ENCODE measurements around the gene PATL1. TPM values are rescaled to one million over a fixed set of nuclear protein-coding genes. Genes with fewer than 3 reads are reported as not detected.

PATL1 gene
- total and polyA plus RNA-seq, 2 of the 8 experiments (the other 6 are each of a cell fraction or from before 2014, with no cell fraction given), result 30.4 to 33.4 TPM

DNA sequence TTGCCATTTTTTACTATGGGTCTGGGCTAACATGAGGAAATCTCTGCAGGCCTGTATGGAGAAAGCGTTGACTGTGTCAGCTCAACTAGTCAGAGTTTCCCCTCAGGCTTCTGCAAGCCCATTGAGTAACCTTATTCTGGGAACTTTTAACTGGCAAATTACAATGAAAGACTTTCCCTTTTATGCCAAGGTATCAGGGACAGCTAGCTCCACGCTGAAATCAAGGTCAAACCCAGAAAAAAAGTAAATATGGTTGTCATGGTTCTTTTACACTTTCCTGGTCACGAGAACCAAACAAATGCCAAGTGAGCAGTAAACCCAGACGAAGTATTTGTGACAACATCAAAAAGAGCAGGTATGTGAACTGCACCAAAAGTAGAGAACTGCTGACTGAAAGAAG, 67.0 kb downstream of the PATL1 start:
- no peak overlapping the region for H3K4ac ChIP-seq (replicated peaks; ENCODE audit: insufficient read length, low read depth, low read length)
- peaks cover 20 to 59% (median 48%) of the 10 kb centered on the region in 4 experiments for H3K36me3 ChIP-seq (ENCODE audit: control insufficient read depth in 2 of 4, insufficient read depth in 4 of 4, low read length in 3 of 4)
- H2AFZ ChIP-seq (ENCODE audit: low read length), result no peak overlapping the region
- H3K4me3 ChIP-seq (ENCODE audit: extremely low read depth in 1 of 4, insufficient read depth in 2 of 4, low read depth in 3 of 4, low read length in 4 of 4), result no peak overlapping the region
- no peak overlapping the region for H4K91ac ChIP-seq (replicated peaks; ENCODE audit: insufficient read length, low read length)
- FAIRE-seq (no peak), DNase-seq (ENCODE audit: low read depth in 1 of 2, low spot score in 2 of 2) (no peak)
- no peak overlapping the region for H3K56ac ChIP-seq (replicated peaks; ENCODE audit: insufficient read length, low read depth, low read length)
- TF ChIP-seq RBBP5 (IDR thresholded peaks at IDR 0.05; ENCODE audit: borderline replicate concordance, low read depth, low read length) (no peak), JUND (IDR thresholded peaks at IDR 0.05; ENCODE audit: low read length) (no peak), HDAC2 (IDR thresholded peaks at IDR 0.05; ENCODE audit: borderline replicate concordance in 1 of 2, low read depth in 2 of 2, low read length in 2 of 2) (no peak), CBX8 (IDR thresholded peaks at IDR 0.05; ENCODE audit: borderline replicate concordance, low read depth, low read length) (no peak), SIRT6 (IDR thresholded peaks at IDR 0.05; ENCODE audit: low read length) (no peak), BCL11A (IDR thresholded peaks at IDR 0.05; ENCODE audit: low read depth in 2 of 2, low read length in 2 of 2) (no peak), POLR2AphosphoS5 (IDR thresholded peaks at IDR 0.05; ENCODE audit: low read depth, low read length) (no peak), CREB1 (IDR thresholded peaks at IDR 0.05) (no peak), GTF2F1 (IDR thresholded peaks at IDR 0.05; ENCODE audit: borderline replicate concordance, low read depth, low read length) (no peak), RFX5 (IDR thresholded peaks at IDR 0.05; ENCODE audit: borderline replicate concordance, low read depth, low read length) (no peak)
- TF ChIP-seq, protein P1, sequence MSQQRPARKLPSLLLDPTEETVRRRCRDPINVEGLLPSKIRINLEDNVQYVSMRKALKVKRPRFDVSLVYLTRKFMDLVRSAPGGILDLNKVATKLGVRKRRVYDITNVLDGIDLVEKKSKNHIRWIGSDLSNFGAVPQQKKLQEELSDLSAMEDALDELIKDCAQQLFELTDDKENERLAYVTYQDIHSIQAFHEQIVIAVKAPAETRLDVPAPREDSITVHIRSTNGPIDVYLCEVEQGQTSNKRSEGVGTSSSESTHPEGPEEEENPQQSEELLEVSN (IDR thresholded peaks at IDR 0.05), result no peak
- H2AK5ac ChIP-seq (ENCODE audit: low read depth, low read length), result no peak overlapping the region
- H3K9me3 ChIP-seq (ENCODE audit: insufficient read depth in 2 of 2, low read depth in 1 of 2, low read length in 1 of 2), result no peaks in the 10 kb centered on the region
- H2BK5ac ChIP-seq (ENCODE audit: low read depth, low read length), result no peak overlapping the region
- H2BK12ac ChIP-seq (ENCODE audit: low read depth, low read length), result no peak overlapping the region
- POLR2A ChIA-PET (ENCODE audit: partially characterized antibody), result interaction anchor here (0.6 kb wide), 1 partner anchor 203 kb away, joined by 3 read pairs; no protein-coding TSS in a partner anchor
- H2BK20ac ChIP-seq (ENCODE audit: low read length), result no peak overlapping the region
- H4K8ac ChIP-seq (ENCODE audit: extremely low read depth, insufficient read depth, low read length), result no peak overlapping the region
- H3K23me2 ChIP-seq (ENCODE audit: low read depth, low read length), result no peaks in the 10 kb centered on the region
- no peak overlapping the region for H3K14ac ChIP-seq (ENCODE audit: insufficient read length)
- CTCF ChIA-PET (ENCODE audit: partially characterized antibody), result no interaction called here
- H3K79me2 ChIP-seq (ENCODE audit: control insufficient read depth in 1 of 2, insufficient read depth in 2 of 2, low read length in 2 of 2), result no peaks in the 10 kb centered on the region; a peak in 1 of 4 replicates
- H3K27ac ChIP-seq (ENCODE audit: low read depth, low read length), result no peak overlapping the region
- peaks cover 2% of the 10 kb centered on the region in 2 experiments for H4K20me1 ChIP-seq (replicated peaks in 1 of 2; ENCODE audit: control insufficient read depth in 1 of 2, insufficient read depth in 2 of 2, low read length in 2 of 2)
- no peak overlapping the region for H3K23ac ChIP-seq (ENCODE audit: insufficient read length)
- H4K5ac ChIP-seq (ENCODE audit: insufficient read length, low read depth, low read length), result no peak overlapping the region
- H3K79me1 ChIP-seq (ENCODE audit: low read depth, low read length), result no peaks in the 10 kb centered on the region
- no peak overlapping the region for H2BK15ac ChIP-seq (ENCODE audit: low read length)
- 91% methylated on average over 4 of the region's 4 CpGs; no CpG with 5 or more reads in 1 of the 2 experiments for WGBS, 2 experiments (ENCODE audit: extremely low coverage in 1 of 2, insufficient coverage in 1 of 2, insufficient read length in 1 of 2, insufficient replicate concordance in 2 of 2, low coverage in 1 of 2, low lambda C conversion rate in 2 of 2, missing lambda C conversion rate in 1 of 2)
- H3K27me3 ChIP-seq (replicated peaks in 1 of 4; ENCODE audit: control insufficient read depth in 3 of 4, extremely low read depth in 1 of 4, insufficient read depth in 3 of 4, low read length in 3 of 4), result no peaks in the 10 kb centered on the region
- H3K4me1 ChIP-seq (replicated peaks in 1 of 4; ENCODE audit: control insufficient read depth in 3 of 4, insufficient read depth in 4 of 4, low read length in 3 of 4), result no peaks in the 10 kb centered on the region
- no peak overlapping the region for H3K4me2 ChIP-seq (ENCODE audit: insufficient read depth in 1 of 2, low read depth in 2 of 2, low read length in 2 of 2)
- H3K9ac ChIP-seq (replicated peaks in 1 of 4; ENCODE audit: extremely low read depth in 1 of 4, low read depth in 3 of 4, low read length in 3 of 4), result no peak overlapping the region
- no peak overlapping the region for H3K18ac ChIP-seq (ENCODE audit: extremely low read depth, low read length)
- H2BK120ac ChIP-seq (replicated peaks; ENCODE audit: low read depth, low read length), result no peak overlapping the region

Data from H1 (cell line).